ENCODE results near the gene FCMR.

- TF ChIP-seq CTCF (IDR thresholded peaks at IDR 0.05) (no peak), POLR2A (IDR thresholded peaks at IDR 0.05) (no peak)
Measured at GRCh38 chr1:206863266-206863665, 58.5 kb downstream of the FCMR start.

All from thyroid gland (tissue), 4 donors.